Keratinocyte (primary cell): ENCODE data around the gene TTPAL.
"Not testable (repeated sequence)": the region's sequence is repeated elsewhere in the genome, so short reads cannot be mapped to it uniquely, and the experiment has no call there.

Experiments used
- EZH2 ChIP-seq: IDR thresholded peaks from one replicate; pipeline ENCODE4 v1.6.1; 2012; ENCODE audit warnings: inconsistent platforms, mild to moderate bottlenecking, low read length, moderate library complexity
- TF ChIP-seq, protein P1 (sequence below), 3 experiments: IDR thresholded peaks in 1 of 3; conservative IDR thresholded peaks in 1 of 3; optimal IDR thresholded peaks in 1 of 3; 2 replicates in 2 of 3; 3 replicates in 1 of 3; pipeline versions ENCODE3 to v1.5.1; 2011; ENCODE audit warnings: low read length in 3 of 3, mild to moderate bottlenecking in 3 of 3, moderate library complexity in 2 of 3, control low read depth in 1 of 3, inconsistent platforms in 1 of 3; ENCODE audit not compliant: insufficient read depth in 2 of 3; ENCODE audit errors: extremely low read depth in 1 of 3

DNA sequence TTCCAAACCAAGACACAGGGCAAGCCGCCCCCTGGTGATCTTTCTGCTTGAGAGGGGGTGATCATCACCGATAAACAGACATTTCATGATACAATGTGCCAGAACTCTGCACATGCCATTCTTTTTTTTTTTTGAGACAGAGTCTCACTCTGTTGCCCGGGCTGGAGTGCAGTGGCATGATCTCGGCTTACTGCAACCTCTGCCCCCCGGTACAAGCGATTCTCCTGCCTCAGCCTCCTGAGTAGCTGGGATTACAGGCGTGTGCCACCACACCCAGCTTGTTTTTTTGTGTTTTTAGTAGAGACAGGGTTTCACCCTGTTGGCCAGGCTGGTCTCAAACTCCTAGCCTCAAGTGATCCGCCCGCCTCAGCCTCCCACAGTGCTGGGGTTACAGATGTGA lies 3.4 kb upstream of the TTPAL start:
- TF ChIP-seq, protein P1, sequence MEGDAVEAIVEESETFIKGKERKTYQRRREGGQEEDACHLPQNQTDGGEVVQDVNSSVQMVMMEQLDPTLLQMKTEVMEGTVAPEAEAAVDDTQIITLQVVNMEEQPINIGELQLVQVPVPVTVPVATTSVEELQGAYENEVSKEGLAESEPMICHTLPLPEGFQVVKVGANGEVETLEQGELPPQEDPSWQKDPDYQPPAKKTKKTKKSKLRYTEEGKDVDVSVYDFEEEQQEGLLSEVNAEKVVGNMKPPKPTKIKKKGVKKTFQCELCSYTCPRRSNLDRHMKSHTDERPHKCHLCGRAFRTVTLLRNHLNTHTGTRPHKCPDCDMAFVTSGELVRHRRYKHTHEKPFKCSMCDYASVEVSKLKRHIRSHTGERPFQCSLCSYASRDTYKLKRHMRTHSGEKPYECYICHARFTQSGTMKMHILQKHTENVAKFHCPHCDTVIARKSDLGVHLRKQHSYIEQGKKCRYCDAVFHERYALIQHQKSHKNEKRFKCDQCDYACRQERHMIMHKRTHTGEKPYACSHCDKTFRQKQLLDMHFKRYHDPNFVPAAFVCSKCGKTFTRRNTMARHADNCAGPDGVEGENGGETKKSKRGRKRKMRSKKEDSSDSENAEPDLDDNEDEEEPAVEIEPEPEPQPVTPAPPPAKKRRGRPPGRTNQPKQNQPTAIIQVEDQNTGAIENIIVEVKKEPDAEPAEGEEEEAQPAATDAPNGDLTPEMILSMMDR (optimal IDR thresholded peaks at IDR 0.05 in 1 of 3, IDR thresholded peaks at IDR 0.05 in 1 of 3, conservative IDR thresholded peaks at IDR 0.05 in 1 of 3; ENCODE audit: extremely low read depth in 1 of 3, insufficient read depth in 2 of 3, low read length in 3 of 3), result not testable (repeated sequence)
- TF ChIP-seq EZH2, result not testable (repeated sequence)
